HUES48 (cell line): ENCODE results near the gene SELENOO.
A peak's percentile ranks its signal among the peaks of the same experiment; 100 is the strongest.

ENCODE experiments used
- H3K27ac ChIP-seq: one replicate; pipeline ENCODE4 v1.7.0; 2013; ENCODE audit warnings: low read depth, low read length, inconsistent platforms
- H3K27me3 ChIP-seq: 2 replicates; pipeline ENCODE4 v1.6.1; 2013; ENCODE audit warnings: mild to moderate bottlenecking, low read length; ENCODE audit not compliant: control insufficient read depth, insufficient read depth
- H3K36me3 ChIP-seq: 2 replicates; pipeline ENCODE4 v1.6.1; 2013; ENCODE audit warnings: low read length; ENCODE audit not compliant: control insufficient read depth, insufficient read depth
- H3K4me1 ChIP-seq: 2 replicates; pipeline ENCODE4 v1.6.1; 2013; ENCODE audit warnings: mild to moderate bottlenecking, low read length; ENCODE audit not compliant: control insufficient read depth, insufficient read depth
- H3K4me3 ChIP-seq: 2 replicates; pipeline ENCODE4 v1.5.1; 2013; ENCODE audit warnings: mild to moderate bottlenecking, low read depth, low read length
- H3K9ac ChIP-seq: 2 replicates; pipeline ENCODE4 v1.6.1; 2013; ENCODE audit warnings: mild to moderate bottlenecking, low read depth, low read length, moderate library complexity
- H3K9me3 ChIP-seq: 2 replicates; pipeline ENCODE4 v1.6.1; 2013; ENCODE audit warnings: low read length; ENCODE audit not compliant: control insufficient read depth, insufficient read depth

The SELENOO gene

DNA sequence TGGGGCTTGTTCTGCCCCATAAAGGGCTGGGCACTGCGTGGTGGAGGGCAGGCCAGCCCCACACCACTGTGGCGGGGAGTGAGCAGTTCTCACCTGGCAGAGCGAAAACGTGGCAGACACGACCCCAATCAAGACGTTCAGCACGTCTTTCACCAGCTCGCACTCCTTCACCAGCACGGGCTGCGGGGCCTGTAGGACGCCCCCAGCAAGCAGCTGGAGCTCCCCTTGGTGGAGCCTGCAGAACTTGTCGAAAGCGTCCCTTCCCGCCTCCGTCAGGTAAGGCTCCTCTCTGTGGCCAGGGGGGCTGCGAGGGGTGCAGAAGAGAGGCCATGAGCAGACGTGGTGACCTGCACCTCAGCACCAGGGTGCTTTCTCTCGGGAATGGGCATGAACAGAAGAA is 32.4 kb downstream of the SELENOO start:
- no peaks in the 10 kb centered on the region for H3K4me1 ChIP-seq
- H3K27ac ChIP-seq, result no peak overlapping the region
- no peak overlapping the region for H3K9ac ChIP-seq
- peaks cover 7% of the 10 kb centered on the region; the same call in 1 of the 2 replicates for H3K36me3 ChIP-seq
- no peak overlapping the region for H3K4me3 ChIP-seq
- no peaks in the 10 kb centered on the region for H3K27me3 ChIP-seq
- H3K9me3 ChIP-seq, result peaks cover 3% of the 10 kb centered on the region; the same call in 1 of the 2 replicates

DNA sequence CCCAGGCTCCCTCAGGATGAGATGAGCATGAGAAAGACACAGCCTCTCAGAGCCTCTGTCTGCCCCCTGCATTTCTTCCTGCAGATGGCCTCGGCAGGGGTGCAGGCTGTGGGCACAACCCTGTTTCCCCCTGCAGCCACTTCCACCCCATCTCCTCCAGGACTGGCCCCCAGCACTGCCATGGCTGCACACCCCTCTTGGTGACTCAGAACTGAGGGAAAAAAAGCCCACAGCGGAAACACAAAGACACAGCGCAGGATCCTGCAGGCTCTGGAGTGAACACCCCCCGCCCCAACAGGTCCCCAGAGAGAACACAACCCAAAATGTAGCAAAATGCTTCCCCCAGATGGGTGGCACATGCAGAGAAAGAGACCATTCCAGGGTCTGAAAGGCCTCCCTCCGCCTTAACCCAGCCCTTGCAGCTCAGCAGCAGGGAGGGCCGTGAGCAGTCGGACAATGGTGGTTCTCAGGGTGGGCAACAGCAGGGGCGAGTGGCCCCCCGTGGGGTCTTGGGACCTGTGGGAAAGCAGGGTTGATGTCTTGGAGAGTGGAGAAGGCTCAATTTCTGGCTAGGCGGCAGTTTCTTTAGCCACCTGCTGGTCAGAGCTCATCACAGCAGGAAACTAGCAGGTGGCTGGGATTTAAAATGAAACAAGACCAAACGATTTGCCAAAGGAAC is 36.1 kb downstream of the SELENOO start:
- H3K9ac ChIP-seq, result no peak overlapping the region
- peaks cover 13% of the 10 kb centered on the region; the same call in 1 of the 2 replicates for H3K36me3 ChIP-seq
- H3K27me3 ChIP-seq, result no peaks in the 10 kb centered on the region
- H3K27ac ChIP-seq, result no peak overlapping the region
- no peak overlapping the region for H3K4me3 ChIP-seq
- peaks cover 3% of the 10 kb centered on the region; the same call in 1 of the 2 replicates for H3K9me3 ChIP-seq
- no peaks in the 10 kb centered on the region for H3K4me1 ChIP-seq

DNA sequence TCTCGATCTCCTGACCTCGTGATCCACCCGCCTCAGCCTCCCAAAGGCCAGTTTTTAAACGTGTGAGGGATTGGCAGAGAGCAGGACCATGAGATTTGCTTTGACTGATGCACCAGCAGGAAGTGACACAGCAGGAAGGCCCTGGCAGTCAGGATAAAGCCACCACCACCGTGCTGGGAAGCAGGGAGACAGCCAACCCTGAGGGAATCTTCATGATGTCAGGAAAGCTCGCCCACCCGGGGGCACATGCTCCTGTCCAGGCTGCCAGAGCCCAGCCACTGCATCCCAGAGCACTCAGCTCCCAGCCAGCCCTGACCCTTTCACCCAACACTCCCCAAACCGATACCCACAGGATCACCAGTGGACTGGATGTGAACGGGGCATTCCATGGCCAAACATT is 37.9 kb downstream of the SELENOO start:
- peaks cover 13% of the 10 kb centered on the region; the same call in 1 of the 2 replicates for H3K36me3 ChIP-seq
- H3K4me1 ChIP-seq, result 0 out of 2 replicates have a peak, but pooled peaks cover 2% of the 10 kb centered on the region
- no peak overlapping the region for H3K9ac ChIP-seq
- no peaks in the 10 kb centered on the region for H3K27me3 ChIP-seq
- no peak overlapping the region for H3K4me3 ChIP-seq
- no peak overlapping the region for H3K27ac ChIP-seq
- H3K9me3 ChIP-seq, result peaks cover 3% of the 10 kb centered on the region; the same call in 1 of the 2 replicates

DNA sequence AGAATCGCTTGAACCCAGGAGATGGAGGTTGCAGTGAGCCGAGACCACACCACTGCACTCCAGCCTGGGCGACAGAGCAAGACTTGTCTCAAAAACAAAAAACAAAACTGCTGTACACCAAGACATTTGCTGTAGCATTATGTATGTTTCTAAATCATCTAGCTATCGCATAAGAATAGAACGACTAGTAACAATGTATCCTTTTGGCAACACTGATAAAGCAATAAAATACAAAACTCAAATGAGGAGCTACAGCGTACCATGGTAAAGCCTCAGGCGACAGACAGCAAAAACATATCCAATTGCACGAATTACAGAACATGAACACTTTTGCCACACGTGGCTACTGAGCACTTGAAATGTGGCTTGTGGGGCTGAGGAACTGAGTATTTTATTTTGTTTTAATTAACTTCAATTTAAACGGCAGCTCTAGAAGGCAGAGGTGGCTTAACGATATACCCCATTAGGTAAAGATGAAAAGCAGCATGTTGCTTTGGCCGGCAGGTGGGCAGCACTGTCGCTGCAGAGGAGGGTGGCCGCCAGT is 41.7 kb downstream of the SELENOO start:
- Histone ChIP-seq H3K4me1 (0 out of 2 replicates have a peak, but pooled peaks cover 8% of the 10 kb centered on the region), H3K27me3 (no peaks in the 10 kb centered on the region), H3K36me3 (peaks cover 24% of the 10 kb centered on the region), H3K27ac (no peak overlapping the region), H3K4me3 (no peak overlapping the region), H3K9me3 (no peaks in the 10 kb centered on the region), H3K9ac (no peak overlapping the region)

DNA sequence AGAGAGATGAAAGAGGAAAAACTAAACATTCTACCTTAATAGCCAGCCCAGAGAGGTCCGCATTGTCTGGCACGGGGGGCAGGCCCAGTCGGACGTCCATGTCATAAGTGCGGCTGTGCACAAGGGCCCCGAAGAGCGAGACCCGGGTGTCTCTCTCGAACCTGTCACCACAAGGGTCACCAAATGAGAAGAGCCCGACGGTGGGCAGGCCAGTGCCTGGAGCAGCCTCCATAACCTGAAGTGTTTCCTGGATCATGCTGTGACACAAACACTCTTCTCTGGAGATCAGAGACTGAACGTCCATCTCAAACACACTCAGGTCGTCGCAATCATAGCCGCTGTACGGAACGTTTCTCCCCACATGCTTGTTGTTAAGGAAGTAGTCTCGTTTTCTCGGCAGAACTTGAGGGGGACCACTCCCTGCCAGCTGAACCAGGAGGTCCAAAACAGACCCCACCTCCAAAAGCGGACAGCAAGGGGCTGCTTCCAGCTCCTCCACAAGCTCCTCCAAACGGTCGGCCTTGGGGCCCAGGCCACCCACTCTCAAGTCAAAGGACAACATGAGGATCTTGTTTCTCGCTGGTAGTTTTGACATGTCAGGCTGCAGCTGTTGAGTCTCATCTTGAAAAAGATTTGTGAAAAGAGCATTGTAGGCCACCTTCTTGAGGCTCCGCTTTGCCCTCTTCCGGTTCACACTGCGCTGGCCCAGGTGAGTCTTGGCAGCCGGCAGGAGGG is 43.0 kb downstream of the SELENOO start:
- Histone ChIP-seq H3K4me3 (peak overlapping the region; percentile 93), H3K9ac (peak overlapping the region; percentile 82; the same call in 1 of the 2 replicates), H3K27ac (peak overlapping the region; percentile 88), H3K27me3 (no peaks in the 10 kb centered on the region), H3K9me3 (no peaks in the 10 kb centered on the region), H3K36me3 (peaks cover 24% of the 10 kb centered on the region), H3K4me1 (peaks cover 11% of the 10 kb centered on the region; the same call in 1 of the 2 replicates)

DNA sequence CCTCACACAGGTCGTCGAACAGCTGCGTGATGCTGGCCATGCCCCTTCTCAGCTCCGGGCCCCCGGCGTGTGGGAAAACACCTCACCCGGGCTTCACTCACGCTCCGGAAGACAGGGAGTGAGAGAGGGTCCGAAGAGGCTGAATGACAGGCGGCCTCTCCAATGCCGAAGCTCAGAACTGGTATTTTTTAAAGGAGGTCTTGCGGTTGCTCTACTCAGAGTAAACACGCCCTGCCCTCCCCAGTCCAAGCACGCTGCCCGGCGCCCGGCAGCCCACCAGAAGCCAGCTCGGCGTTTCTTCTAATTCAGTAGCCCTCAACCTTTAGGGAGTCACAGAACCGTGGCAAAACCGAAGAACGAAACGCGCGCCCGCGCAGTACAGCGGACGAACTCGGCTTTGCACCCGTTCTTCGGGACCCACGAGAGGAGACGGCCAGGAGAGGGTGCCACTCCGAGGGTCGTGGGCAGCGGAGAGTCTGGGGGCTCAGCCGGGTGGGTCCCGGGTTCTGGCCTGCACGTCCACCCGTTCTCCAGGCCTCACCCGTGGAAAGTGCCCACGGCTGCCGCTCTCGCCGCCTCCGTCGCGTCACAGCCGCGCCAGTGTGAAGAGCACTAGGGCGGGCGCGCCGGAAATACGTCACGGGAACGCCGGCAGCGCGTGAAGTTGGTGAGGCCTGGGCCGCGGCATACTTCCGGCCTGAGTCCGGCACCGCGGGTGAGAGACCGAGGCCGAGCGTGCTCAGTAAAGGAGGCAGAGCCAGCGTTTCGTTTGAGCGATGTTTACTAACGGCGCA is 43.8 kb downstream of the SELENOO start, which contains the start of gene TUBGCP6:
TSS of gene TUBGCP6 (minus strand) at position 604 of the 794 bp plus-strand sequence. CDS start at position 40, 564 bp downstream.
- H3K4me1 ChIP-seq, result peaks cover 11% of the 10 kb centered on the region; the same call in 1 of the 2 replicates
- H3K9ac ChIP-seq, result peak within 1 kb of the TSS; percentile 82
- H3K27me3 ChIP-seq, result no peaks in the 10 kb centered on the region
- H3K9me3 ChIP-seq, result no peaks in the 10 kb centered on the region
- peak within 1 kb of the TSS; percentile 88 for H3K27ac ChIP-seq
- H3K4me3 ChIP-seq, result peak within 1 kb of the TSS; percentile 93
- H3K36me3 ChIP-seq, result peaks cover 21% of the 10 kb centered on the region

DNA sequence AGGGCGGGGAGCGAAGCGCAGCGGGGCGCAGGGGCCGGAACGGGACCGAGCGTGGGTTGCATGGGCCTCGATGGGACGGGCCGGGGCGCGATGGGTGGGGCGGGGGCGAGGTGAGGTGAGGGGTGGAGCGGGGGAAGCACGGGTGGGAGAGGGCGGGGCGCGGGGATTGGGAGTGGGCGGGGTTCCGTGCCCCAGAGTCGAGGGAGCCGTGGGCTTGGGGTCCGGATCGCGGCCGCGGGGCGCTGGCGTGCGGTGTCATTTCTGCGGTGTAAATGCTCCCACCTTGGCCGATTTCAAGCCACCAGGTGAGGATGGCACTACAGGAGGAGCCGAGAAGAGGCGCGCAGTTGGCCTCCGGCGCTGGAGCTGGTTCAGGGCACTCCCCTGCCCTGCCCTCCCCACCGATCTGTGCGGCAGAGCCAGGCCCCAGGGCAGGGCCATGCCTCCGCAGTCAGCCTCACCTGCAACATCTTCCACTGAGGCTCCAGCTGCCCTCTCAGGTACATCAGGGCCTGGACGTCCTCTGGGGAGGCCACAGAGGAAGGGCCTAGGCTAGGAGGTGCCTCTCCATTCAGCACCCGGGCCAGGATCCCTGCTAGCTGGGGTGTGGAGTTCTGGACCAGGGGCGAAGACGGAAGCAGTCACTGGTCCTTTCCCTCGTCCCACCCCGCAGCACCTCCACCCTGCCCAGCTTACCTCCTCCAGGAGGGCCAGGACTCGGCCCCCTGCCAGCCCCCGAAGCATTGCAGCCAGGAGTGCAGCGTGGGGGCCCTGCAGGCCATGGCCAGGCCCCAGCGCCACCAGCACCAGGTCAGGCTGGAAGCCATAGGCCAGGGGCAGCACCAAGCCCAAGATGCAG is 44.6 kb downstream of the SELENOO start:
- H3K4me1 ChIP-seq, result peaks cover 15% of the 10 kb centered on the region
- H3K9ac ChIP-seq, result peak overlapping the region; percentile 82
- peaks cover 13% of the 10 kb centered on the region for H3K36me3 ChIP-seq
- peak overlapping the region; percentile 88 for H3K27ac ChIP-seq
- H3K27me3 ChIP-seq, result no peaks in the 10 kb centered on the region
- H3K9me3 ChIP-seq, result no peaks in the 10 kb centered on the region
- peak overlapping the region; percentile 93 for H3K4me3 ChIP-seq

DNA sequence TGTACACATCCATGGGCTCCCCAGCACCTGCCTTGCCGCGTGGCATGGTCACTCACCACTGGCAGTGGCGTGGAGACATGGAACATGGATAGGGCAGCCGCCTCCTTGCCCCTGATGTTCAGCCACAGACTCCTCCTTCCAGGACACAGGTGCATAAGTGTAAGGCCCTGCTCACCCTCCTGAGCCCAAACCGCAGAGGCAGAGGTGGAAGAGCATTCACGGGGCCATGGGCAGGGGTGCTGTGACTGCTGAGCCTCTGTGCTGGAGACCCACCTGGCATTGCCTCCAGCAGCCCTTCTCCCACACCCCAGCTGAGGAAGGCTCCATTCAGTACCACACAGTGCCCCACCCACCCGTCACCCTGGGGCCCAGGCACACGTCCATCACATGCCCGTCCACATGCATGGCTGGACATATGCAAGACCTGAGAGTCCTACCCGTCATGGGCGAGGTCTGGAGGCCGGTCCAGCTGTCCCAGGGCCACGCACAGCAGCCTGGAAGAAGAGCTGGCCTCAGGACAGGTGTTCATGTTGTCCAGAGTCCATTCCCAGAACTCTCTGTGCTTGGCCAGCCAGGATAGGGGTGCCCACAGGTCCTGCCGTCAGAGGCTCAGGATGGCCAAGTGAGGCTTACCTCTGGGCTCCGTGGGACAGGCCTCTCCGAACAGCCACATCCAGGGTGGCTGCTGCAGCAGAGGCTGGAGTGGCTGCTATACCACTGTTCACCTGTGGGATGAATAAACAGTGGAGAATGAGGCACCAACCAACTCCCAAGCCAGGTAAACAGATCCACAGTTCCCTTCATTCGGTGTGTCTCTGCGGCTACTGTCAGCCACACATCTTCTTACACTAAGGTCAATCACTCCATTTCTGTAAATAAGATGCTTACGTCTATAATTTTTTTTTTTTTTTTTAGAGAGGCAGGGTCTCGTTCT is 45.7 kb downstream of the SELENOO start:
- Histone ChIP-seq H3K9ac (no peak overlapping the region), H3K4me3 (peak overlapping the region; percentile 93; the same call in 1 of the 2 replicates), H3K9me3 (no peaks in the 10 kb centered on the region), H3K36me3 (peaks cover 12% of the 10 kb centered on the region), H3K4me1 (peaks cover 15% of the 10 kb centered on the region), H3K27me3 (no peaks in the 10 kb centered on the region), H3K27ac (no peak overlapping the region)

DNA sequence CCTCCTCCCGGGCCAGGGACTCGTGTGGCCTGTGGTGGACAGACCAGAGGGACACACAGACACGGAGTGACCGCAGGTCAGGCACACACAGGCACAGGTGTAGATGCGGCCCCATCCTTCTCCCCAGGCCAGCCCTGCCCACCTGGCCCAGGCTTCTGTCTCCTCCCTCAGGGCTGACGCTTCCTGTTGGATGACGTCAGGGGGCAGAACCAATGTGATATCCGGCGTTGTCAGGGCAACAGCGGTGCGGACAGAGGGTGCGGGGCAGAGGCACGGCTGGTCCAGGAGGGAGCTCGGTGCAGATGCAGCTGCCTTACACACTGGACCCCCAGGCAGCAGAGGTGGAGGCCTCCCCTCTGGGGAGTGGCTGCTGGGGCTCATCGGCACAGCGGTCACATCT is 46.9 kb downstream of the SELENOO start:
- H3K4me1 ChIP-seq, result peaks cover 15% of the 10 kb centered on the region
- peaks cover 12% of the 10 kb centered on the region for H3K36me3 ChIP-seq

More for the DNA sequence above, 46.9 kb downstream of the SELENOO start:
- peak overlapping the region; percentile 47 for H3K27ac ChIP-seq
- no peak overlapping the region for H3K4me3 ChIP-seq
- H3K9ac ChIP-seq, result no peak overlapping the region
- no peaks in the 10 kb centered on the region for H3K27me3 ChIP-seq
- no peaks in the 10 kb centered on the region for H3K9me3 ChIP-seq
